Activated T-helper 1 cell treated with anti-CD3 and anti-CD28 coated beads, Interleukin-2, amount 50 U/mL, for 16 hours (primary cell): Measurements from ENCODE around the gene PPM1E.
"Not testable (repeated sequence)": the region's sequence is repeated elsewhere in the genome, so short reads cannot be mapped to it uniquely, and the experiment has no call there.

Source experiments
- DNase-seq, 2 donors: peaks; one replicate each; pipeline ENCODE4 v3.0.0-alpha.2; 2020; ENCODE audit warnings: low read depth in 1 of 2, low spot score in 1 of 2

Gene PPM1E

GRCh38 chr17:58755577-58756245 is at the start of gene PPM1E:
Gene PPM1E (plus strand): TSS chr17:58755854.
- DNase-seq, result peak in 1 of 2 donors; percentile 19

- no peak for DNase-seq
Measured at GRCh38 chr17:58706351-58707140, 49.1 kb upstream of the PPM1E start.

GRCh38 chr17:58710948-58711552 is 44.6 kb upstream of the PPM1E start:
- no peak for DNase-seq

GRCh38 chr17:58722274-58722673 is 33.4 kb upstream of the PPM1E start:
- DNase-seq, result no peak

- DNase-seq, result no peak
Measured at GRCh38 chr17:58722696-58723095, 33.0 kb upstream of the PPM1E start.

- DNase-seq, result no peak
Measured at GRCh38 chr17:58728798-58729197, 26.9 kb upstream of the PPM1E start.

GRCh38 chr17:58730937-58731336 is 24.7 kb upstream of the PPM1E start:
- DNase-seq, result no peak

GRCh38 chr17:58734040-58734439 is 21.6 kb upstream of the PPM1E start:
- no peak for DNase-seq

GRCh38 chr17:58734811-58735210 is 20.8 kb upstream of the PPM1E start:
- no peak for DNase-seq

- no peak for DNase-seq
Measured at GRCh38 chr17:58741121-58741625, 14.5 kb upstream of the PPM1E start.

- DNase-seq, result no peak
Measured at GRCh38 chr17:58747674-58748073, 8.0 kb upstream of the PPM1E start.

- DNase-seq, result not testable (repeated sequence)
Measured at GRCh38 chr17:58749627-58750026, 6.0 kb upstream of the PPM1E start.

- DNase-seq, result no peak
Measured at GRCh38 chr17:58753026-58753425, 2.6 kb upstream of the PPM1E start.

- no peak for DNase-seq
Measured at GRCh38 chr17:58755269-58755576, 431 bp upstream of the PPM1E start.

- no peak for DNase-seq
Measured at GRCh38 chr17:58756246-58757161, 850 bp downstream of the PPM1E start.

- DNase-seq, result no peak
Measured at GRCh38 chr17:58757162-58757613, 1.5 kb downstream of the PPM1E start.

GRCh38 chr17:58758890-58759289 is 3.2 kb downstream of the PPM1E start:
- no peak for DNase-seq

- no peak for DNase-seq
Measured at GRCh38 chr17:58759522-58759921, 3.9 kb downstream of the PPM1E start.

GRCh38 chr17:58760248-58760647 is 4.6 kb downstream of the PPM1E start:
- DNase-seq, result no peak

- DNase-seq, result no peak
Measured at GRCh38 chr17:58763263-58763662, 7.6 kb downstream of the PPM1E start.

- no peak for DNase-seq
Measured at GRCh38 chr17:58764373-58764772, 8.7 kb downstream of the PPM1E start.
